Activated naive CD8-positive, alpha-beta T cell treated with anti-CD3 and anti-CD28 coated beads, Interleukin-2, amount 10 ng/mL, durations not matched to agents 7 days and 5 days (primary cell): Measurements from ENCODE around the gene PPP2R5E. TPM values are rescaled to one million over a fixed set of nuclear protein-coding genes. Genes with fewer than 3 reads are reported as not detected.
"Not testable (repeated sequence)": the region's sequence is repeated elsewhere in the genome, so short reads cannot be mapped to it uniquely, and the experiment has no call there.

Experiments
- ATAC-seq: fragments of 150-1000 bp; cut with Tn5 transposase; one replicate; pipeline ENCODE4 v1.10.0; 2021; ENCODE audit warnings: low read depth, moderate library complexity
- POLR2A ChIA-PET: fragments of 350-600 bp; sonication (Branson Sonifier 250); formaldehyde crosslinking; loops from one replicate; lab custom pipeline; 2021; ENCODE audit warnings: antibody characterized with exemption; lab: Charles Lee
- DNase-seq: peaks from one replicate; pipeline ENCODE4 v3.0.0; 2021
- H3K27ac Mint-ChIP-seq: one replicate; pipeline ENCODE4 v1.8.0; 2022; ENCODE audit warnings: mild to moderate bottlenecking, mixed read lengths
- H3K27me3 Mint-ChIP-seq: one replicate; pipeline ENCODE4 v1.8.0; 2022; ENCODE audit warnings: mild to moderate bottlenecking, moderate library complexity, mixed read lengths
- H3K36me3 Mint-ChIP-seq: one replicate; pipeline ENCODE4 v1.8.0; 2021; ENCODE audit warnings: mild to moderate bottlenecking, mixed read lengths
- H3K4me1 Mint-ChIP-seq: one replicate; pipeline ENCODE4 v1.8.0; 2021; ENCODE audit warnings: mixed read lengths
- H3K4me3 Mint-ChIP-seq: one replicate; pipeline ENCODE4 v1.8.0; 2022; ENCODE audit warnings: mild to moderate bottlenecking, moderate library complexity, mixed read lengths
- H3K9me3 Mint-ChIP-seq: one replicate; pipeline ENCODE4 v1.8.0; 2021; ENCODE audit warnings: mixed read lengths
- total RNA-seq, 2 experiments: library from RNA; stranded (reverse); gene quantifications; one replicate each; pipeline ENCODE4 v1.2.3, GENCODE V29; 2021

The PPP2R5E gene
- total RNA-seq, 2 experiments from 2014 or later = 46.5 to 48.4 TPM

DNA sequence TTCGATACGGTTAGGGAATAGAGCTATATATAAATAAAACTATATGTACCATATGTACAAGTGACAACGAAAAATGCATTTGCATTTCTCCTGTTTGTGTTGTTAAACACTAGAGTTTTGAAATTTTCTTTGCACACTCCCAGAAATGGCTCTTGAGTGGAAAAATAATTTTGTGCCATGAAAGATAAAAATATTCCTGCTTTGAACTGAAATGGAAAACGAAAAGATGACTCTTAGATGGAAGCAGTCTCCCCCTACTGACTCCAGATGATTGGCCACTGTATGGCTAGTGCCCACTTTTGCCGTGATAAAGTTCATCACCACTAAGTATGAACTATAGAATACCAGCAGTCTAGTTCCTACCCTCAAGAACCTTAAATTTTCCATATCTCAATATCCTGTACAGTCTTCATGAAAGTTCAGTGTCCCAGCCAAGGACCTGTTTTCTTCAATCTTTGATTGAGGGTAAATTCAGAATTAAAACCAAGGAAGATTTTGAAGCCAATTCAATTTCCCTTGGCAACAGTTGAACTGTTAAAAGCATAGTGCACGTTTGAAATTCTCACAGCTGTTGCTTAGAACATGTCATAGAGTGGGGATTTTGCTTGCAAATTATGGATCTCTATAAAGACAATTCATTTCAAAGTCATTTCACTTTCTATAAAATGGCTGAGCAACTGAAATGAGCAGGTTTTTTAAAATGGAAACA lies 1.6 kb upstream of the PPP2R5E start:
- Mint-ChIP-seq H3K27ac (no peak overlapping the region), H3K36me3 (peaks cover 10% of the 10 kb centered on the region), H3K9me3 (no peaks in the 10 kb centered on the region), H3K27me3 (no peaks in the 10 kb centered on the region), H3K4me3 (peak overlapping the region; percentile 85), H3K4me1 (peaks cover 20% of the 10 kb centered on the region)
- DNase-seq (no peak), ATAC-seq (no peak)
- POLR2A ChIA-PET = no interaction called here

DNA sequence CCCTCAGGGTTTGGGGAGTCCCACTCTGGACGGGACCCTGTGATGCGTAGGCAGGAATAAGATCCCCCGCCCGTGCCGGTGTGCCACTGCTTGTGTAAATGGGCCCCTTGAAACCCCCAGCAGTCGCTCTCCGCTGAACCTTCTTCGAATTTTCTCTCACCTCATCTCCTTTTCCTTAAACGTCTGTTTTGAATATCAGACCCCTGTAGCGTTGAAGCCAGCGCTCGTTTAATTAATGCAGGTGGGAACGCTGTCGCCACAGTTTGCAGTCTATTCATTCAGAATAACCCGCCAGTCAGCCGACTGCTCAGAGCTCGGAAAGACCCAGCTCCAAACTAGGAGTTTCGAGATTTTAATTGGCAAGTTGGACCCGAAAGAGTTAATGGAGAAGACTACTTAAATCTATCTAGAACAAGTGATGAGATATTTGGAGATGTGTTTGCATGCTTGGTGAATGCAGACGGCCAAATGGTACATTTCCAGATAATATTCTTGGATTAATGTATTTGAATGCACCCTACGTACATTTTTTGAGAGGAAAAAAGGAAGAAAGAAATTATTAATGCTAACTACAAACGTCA lies 739 bp upstream of the PPP2R5E start:
- POLR2A ChIA-PET = interaction anchor here (0.9 to 3.0 kb wide), 8 partner anchors 11 to 155 kb away, joined by 3 to 16 read pairs (median 8); partner anchors contain the start of gene WDR89
- Mint-ChIP-seq H3K36me3 (peaks cover 18% of the 10 kb centered on the region), H3K4me3 (peak overlapping the region; percentile 85), H3K27ac (peak overlapping the region; percentile 94), H3K27me3 (no peaks in the 10 kb centered on the region), H3K9me3 (no peaks in the 10 kb centered on the region), H3K4me1 (peaks cover 25% of the 10 kb centered on the region)
- no peak for ATAC-seq
- DNase-seq = no peak

DNA sequence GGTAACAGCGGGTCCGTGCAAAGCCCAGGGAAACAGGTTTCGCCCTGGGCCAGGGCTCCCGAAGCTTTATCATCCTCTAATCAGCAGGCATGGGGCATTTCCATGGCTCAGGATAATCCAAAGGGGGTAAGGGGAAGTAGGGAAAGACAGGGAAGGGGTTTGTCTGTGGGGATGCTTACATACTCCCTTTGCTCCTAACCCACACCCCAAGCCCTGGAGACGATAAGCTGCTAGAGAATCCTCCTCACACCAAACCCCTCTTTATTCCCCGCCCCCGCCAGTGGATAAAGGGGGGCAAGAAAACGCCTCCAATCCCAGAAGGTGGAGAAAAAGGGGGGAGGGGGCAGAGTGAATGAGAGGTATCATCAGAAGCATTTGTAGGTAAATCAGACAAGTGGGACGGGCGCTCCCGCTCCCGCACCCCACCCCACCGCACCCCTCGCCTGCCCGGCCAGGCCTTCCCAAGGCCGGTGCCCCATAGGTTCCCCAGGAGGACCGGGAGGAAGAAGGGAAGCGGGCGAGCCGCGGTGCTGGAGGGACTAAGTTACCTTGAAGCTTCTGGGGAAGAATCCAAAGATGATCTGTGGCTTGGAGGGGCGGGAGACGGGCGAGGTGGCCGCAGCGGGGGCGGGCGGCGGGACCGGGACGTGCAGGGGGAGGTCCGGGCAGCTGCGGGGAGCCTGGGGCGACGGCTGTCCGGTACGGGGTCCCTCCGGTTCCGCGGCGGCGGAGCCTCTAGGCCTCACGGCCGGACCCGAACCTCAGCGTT lies 762 bp downstream of the PPP2R5E start:
- Mint-ChIP-seq H3K36me3 (peaks cover 23% of the 10 kb centered on the region), H3K27me3 (no peaks in the 10 kb centered on the region), H3K4me3 (peak overlapping the region; percentile 85), H3K4me1 (peaks cover 25% of the 10 kb centered on the region), H3K27ac (peak overlapping the region; percentile 94), H3K9me3 (no peaks in the 10 kb centered on the region)
- DNase-seq = peak; percentile 33
- POLR2A ChIA-PET = interaction anchor here (1.0 to 3.0 kb wide), 8 partner anchors 10 to 159 kb away, joined by 3 to 16 read pairs (median 8); partner anchors contain the start of gene WDR89
- no peak for ATAC-seq

DNA sequence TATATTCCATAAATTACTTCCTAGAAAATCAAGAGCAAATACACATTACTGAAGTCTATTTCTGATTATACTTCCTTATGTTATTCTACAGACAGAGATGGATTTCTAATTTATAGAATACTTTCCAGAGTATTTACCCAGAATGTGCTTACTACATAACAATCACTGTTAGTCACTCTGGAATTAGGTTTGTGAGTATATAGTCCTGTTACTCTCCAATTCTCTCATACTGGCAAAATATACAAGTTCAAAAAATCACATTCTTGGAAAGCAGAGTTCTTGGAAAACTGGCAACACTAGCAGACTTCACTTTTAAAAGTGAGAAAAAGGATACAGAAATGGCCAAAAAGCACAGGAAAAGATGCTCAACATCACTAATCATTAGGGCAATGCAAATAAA lies 7.3 kb downstream of the PPP2R5E start:
- H3K27me3 Mint-ChIP-seq = no peaks in the 10 kb centered on the region
- H3K9me3 Mint-ChIP-seq = no peaks in the 10 kb centered on the region
- DNase-seq (no peak), ATAC-seq (no peak)
- H3K36me3 Mint-ChIP-seq = peaks cover 49% of the 10 kb centered on the region
- POLR2A ChIA-PET = no interaction called here
- H3K4me1 Mint-ChIP-seq = peaks cover 12% of the 10 kb centered on the region
- H3K4me3 Mint-ChIP-seq = no peak overlapping the region
- no peak overlapping the region for H3K27ac Mint-ChIP-seq

DNA sequence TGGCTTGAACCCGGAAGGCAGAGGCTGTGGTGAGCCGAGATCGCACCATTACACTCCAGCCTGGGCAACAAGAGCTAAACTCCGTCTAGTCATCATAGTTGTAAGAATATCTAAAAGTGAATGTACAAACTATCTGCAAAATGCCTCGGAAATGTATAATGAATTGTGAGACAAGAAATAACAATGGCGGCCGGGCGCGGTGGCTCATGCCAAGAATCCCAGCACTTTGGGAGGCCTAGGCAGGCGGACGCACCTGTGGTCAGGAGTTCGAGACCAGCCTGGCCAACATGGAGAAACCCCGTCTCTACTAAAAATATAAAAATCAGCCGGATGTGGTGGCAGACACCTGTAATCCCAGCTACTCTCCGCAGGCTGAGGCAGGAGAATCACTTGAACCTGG lies 9.7 kb downstream of the PPP2R5E start:
- Mint-ChIP-seq H3K27ac (no peak overlapping the region), H3K36me3 (peaks cover 48% of the 10 kb centered on the region), H3K27me3 (no peaks in the 10 kb centered on the region), H3K9me3 (no peaks in the 10 kb centered on the region), H3K4me3 (no peak overlapping the region), H3K4me1 (peaks cover 5% of the 10 kb centered on the region)
- POLR2A ChIA-PET = interaction anchor here (1.4 kb wide), 1 partner anchor 10 kb away, joined by 5 read pairs; the partner anchor contains the start of gene PPP2R5E
- DNase-seq = no peak
- ATAC-seq = no peak

DNA sequence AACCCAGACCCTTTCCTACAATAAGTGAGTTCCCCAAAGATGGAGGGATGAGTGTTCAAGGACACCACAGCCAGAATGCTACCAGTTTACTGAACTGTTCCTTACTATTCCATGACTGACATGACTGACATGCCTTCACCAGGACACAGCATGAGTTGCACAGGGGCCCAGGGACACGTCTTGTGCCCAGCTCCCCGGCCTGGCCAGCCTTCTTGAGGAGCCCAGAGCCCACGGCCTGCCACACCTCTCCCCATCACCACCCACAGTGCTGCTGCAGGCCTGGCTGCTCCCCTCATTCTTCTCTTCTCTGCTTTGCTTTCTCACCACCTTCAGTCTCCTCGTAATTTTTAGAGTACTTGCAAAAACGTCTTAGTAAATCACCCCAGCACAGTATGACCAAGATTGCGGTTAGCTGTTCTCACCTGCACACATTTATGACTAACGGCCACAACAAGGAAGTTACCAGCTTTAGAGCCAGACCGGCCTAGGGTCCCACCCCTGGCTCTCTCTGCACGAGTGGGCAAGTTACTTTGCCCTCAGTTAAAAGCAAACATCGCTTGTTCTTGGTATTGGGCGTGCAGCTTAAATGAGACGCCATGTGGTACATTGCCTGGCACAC lies 18.5 kb downstream of the PPP2R5E start:
- H3K4me3 Mint-ChIP-seq = no peak overlapping the region
- H3K9me3 Mint-ChIP-seq = peaks cover 2% of the 10 kb centered on the region
- DNase-seq (no peak), ATAC-seq (no peak)
- H3K27ac Mint-ChIP-seq = no peak overlapping the region
- peaks cover 9% of the 10 kb centered on the region for H3K4me1 Mint-ChIP-seq
- H3K27me3 Mint-ChIP-seq = no peaks in the 10 kb centered on the region
- peaks cover 35% of the 10 kb centered on the region for H3K36me3 Mint-ChIP-seq
- POLR2A ChIA-PET = no interaction called here

DNA sequence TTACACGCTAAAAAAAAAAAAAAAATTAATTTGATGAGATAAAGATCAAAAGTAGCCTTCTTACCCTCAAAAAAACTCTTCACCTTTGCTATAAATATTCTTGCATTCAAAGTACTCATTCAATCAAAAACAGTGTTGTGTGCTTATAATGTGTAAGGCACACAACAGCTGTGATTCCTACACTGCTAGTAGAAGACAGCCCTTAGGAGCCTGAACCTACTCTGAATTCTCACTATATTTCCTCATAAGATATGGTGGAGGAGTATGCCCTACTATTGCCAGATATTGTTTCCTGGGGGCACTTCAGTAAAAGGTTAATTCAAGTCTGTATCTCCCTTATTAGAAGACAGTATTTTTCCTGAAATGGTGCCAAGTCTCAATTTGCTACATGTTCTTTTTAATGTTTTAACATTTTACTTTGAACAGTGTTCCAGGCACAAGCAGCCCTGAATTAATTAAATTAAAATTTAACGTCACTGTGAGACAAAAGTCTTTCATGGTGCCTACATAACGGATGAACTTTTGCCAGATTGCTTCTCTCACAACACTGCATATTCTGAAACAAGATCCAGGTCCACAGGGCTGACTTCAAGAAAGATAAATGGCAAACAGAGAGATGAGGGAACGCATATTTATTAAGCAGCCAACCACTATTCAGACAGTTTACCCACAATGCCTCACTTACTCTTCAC lies 19.3 kb downstream of the PPP2R5E start:
- DNase-seq = no peak
- H3K27me3 Mint-ChIP-seq = no peaks in the 10 kb centered on the region
- POLR2A ChIA-PET = no interaction called here
- no peak overlapping the region for H3K27ac Mint-ChIP-seq
- peaks cover 30% of the 10 kb centered on the region for H3K36me3 Mint-ChIP-seq
- H3K4me1 Mint-ChIP-seq = peaks cover 9% of the 10 kb centered on the region
- H3K9me3 Mint-ChIP-seq = peaks cover 2% of the 10 kb centered on the region
- ATAC-seq = no peak
- no peak overlapping the region for H3K4me3 Mint-ChIP-seq

DNA sequence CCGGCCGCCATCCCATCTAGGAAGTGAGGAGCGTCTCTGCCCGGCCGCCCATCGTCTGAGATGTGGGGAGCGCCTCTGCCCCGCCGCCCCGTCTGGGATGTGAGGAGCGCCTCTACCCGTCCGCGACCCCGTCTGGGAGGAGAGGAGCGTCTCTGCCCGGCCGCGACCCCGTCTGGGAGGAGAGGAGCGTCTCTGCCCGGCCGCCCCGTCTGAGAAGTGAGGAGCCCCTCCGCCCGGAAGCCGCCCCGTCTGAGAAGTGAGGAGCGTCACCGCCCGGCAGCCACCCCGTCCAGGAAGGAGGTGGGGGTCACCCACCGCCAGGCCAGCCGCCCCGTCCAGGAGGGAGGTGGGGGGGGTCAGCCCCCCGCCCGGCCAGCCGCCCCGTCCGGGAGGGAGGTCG lies 20.7 kb downstream of the PPP2R5E start:
- H3K9me3 Mint-ChIP-seq, H3K4me1 Mint-ChIP-seq, H3K27ac Mint-ChIP-seq, H3K27me3 Mint-ChIP-seq, ATAC-seq, DNase-seq, H3K4me3 Mint-ChIP-seq, POLR2A ChIA-PET: not testable (repeated sequence)
- peaks cover 31% of the 10 kb centered on the region for H3K36me3 Mint-ChIP-seq

DNA sequence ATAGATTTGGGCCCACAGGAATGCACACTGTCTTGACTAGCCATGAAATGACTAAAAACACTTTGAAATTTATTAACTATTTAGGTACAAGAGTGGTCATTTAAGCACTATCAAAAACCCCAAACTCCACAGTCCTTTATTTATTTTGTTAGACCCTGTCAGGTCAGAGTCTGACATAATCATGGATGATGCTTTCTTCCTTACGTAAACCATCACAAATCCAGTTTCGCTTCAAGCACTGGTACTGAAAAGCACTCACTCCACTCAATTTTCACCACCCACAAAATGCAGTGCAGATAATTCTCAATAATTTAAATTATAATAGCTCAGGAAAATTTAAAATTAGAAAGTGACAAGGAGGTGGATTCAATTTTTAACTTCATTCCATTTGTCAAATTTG lies 25.8 kb downstream of the PPP2R5E start:
- POLR2A ChIA-PET = no interaction called here
- no peak for ATAC-seq
- no peak overlapping the region for H3K4me3 Mint-ChIP-seq

DNA sequence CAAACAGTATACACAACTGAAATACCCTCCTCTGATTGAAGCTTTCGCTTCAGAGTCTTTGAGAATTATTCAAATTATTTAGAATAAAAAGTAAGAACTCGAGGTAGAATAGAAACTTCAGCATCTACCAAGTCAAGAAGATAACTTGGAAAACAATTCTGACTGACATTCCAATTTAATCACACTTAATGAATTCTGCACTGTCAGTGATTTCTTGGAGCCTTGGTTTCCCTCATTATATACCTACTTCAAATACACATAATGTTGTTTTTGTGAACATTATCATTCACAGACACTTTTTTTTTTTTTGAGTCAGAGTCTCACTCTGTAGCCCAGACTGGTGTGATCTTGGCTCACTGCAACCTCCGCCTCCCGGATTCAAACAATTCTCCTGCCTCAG lies 27.9 kb downstream of the PPP2R5E start:
- Mint-ChIP-seq H3K36me3 (peaks cover 17% of the 10 kb centered on the region), H3K27ac (no peak overlapping the region), H3K27me3 (no peaks in the 10 kb centered on the region), H3K9me3 (peaks cover under 1% of the 10 kb centered on the region), H3K4me3 (no peak overlapping the region), H3K4me1 (peaks cover 31% of the 10 kb centered on the region)
- no peak for ATAC-seq
- DNase-seq = no peak
- POLR2A ChIA-PET = no interaction called here

More for the DNA sequence above, 25.8 kb downstream of the PPP2R5E start:
- DNase-seq = no peak
- no peaks in the 10 kb centered on the region for H3K27me3 Mint-ChIP-seq
- H3K27ac Mint-ChIP-seq = no peak overlapping the region
- peaks cover 2% of the 10 kb centered on the region for H3K9me3 Mint-ChIP-seq
- H3K4me1 Mint-ChIP-seq = peaks cover 16% of the 10 kb centered on the region
- H3K36me3 Mint-ChIP-seq = peaks cover 22% of the 10 kb centered on the region

DNA sequence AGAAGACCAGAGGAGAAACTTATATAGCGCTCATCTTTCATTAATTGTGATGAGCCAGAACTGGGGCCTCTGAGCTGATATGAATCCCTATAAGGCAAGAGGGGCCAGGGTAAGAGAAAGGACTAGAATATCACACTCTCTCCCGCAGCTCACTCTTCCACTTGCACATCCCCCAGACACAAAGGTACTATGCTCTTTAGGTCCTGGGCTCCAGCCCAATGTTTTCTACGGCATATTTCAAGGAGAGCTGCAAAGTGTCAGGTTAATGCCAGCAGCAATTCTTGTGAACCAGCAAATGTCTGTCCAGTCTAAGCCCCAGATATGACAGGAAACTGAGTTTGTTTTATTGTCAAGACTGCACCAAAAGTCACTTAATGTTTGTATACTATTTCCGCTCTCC lies 29.4 kb downstream of the PPP2R5E start:
- no peaks in the 10 kb centered on the region for H3K9me3 Mint-ChIP-seq
- no peaks in the 10 kb centered on the region for H3K27me3 Mint-ChIP-seq
- DNase-seq (no peak), ATAC-seq (no peak)
- H3K4me3 Mint-ChIP-seq = no peak overlapping the region
- peaks cover 13% of the 10 kb centered on the region for H3K36me3 Mint-ChIP-seq
- H3K4me1 Mint-ChIP-seq = peaks cover 34% of the 10 kb centered on the region
- POLR2A ChIA-PET = interaction anchor here (1.2 kb wide), 1 partner anchor 30 kb away, joined by 3 read pairs; the partner anchor contains the start of gene PPP2R5E
- no peak overlapping the region for H3K27ac Mint-ChIP-seq

DNA sequence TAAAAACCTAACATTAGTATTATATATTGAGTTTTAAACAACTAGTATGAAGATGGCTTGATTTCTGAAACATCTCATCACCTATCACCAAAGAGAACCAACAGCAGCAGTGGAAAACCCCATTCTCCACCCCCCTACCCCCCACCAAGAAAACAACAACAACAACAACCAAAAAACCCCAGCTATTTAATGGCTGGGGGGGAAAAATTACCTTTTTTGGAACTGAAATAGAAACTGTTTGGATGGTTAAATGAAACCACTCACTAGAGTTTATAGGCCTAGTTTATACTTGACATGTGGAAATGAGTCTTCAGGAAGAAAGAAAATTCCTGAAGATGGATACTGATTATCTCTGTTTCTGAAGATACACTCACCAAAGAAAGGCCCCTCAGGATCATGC lies 30.3 kb downstream of the PPP2R5E start:
- no peaks in the 10 kb centered on the region for H3K27me3 Mint-ChIP-seq
- POLR2A ChIA-PET = interaction anchor here (1.2 to 2.6 kb wide), 2 partner anchors 30 to 31 kb away, joined by 3 to 11 read pairs; partner anchors contain the start of gene PPP2R5E
- H3K36me3 Mint-ChIP-seq = peaks cover 20% of the 10 kb centered on the region
- DNase-seq = no peak
- no peak overlapping the region for H3K27ac Mint-ChIP-seq
- no peak for ATAC-seq
- no peaks in the 10 kb centered on the region for H3K9me3 Mint-ChIP-seq
- H3K4me1 Mint-ChIP-seq = peaks cover 41% of the 10 kb centered on the region
- no peak overlapping the region for H3K4me3 Mint-ChIP-seq
